IMR-90 (cell line): ENCODE results near the gene TMCC3. TPM values are rescaled to one million over a fixed set of nuclear protein-coding genes. Genes with fewer than 3 reads are reported as not detected.

Source experiments
- ATAC-seq: fragments of 200-7000 bp; cut with Tn5 transposase; 2 replicates; pipeline ENCODE4 v1.9.1; 2020; ENCODE audit warnings: low read depth, mild to moderate bottlenecking, moderate library complexity
- BruUV-seq: library from RNA; stranded (reverse); fragments of 400-500 nt; replicated peaks from 2 replicates; lab custom pipeline; 2021; lab: Mats Ljungman, UMichigan
- CTCF ChIA-PET: fragments of 300-600 bp; formaldehyde crosslinking; extraction: SDS; loops from one replicate; lab custom pipeline; 2021; ENCODE audit warnings: antibody characterized with exemption; lab: Yijun Ruan, JAX
- POLR2A ChIA-PET: fragments of 300-600 bp; sonication (Branson Sonifier 250); formaldehyde crosslinking; loops from one replicate; lab custom pipeline; 2022; ENCODE audit warnings: antibody characterized with exemption; ENCODE audit not compliant: unreplicated experiment; lab: Charles Lee
- DNase-seq: peaks from one replicate; pipeline ENCODE4 v3.0.0; 2013
- H2AFZ ChIP-seq: replicated peaks from 2 replicates; pipeline ENCODE3; 2013; ENCODE audit warnings: low read length, mild to moderate bottlenecking; ENCODE audit not compliant: poor library complexity
- H2AK5ac ChIP-seq: 2 replicates; pipeline ENCODE4 v1.6.1; 2013; ENCODE audit warnings: low read depth, low read length, inconsistent platforms
- H2AK9ac ChIP-seq: replicated peaks from 2 replicates; pipeline ENCODE3; 2013; ENCODE audit warnings: mild to moderate bottlenecking, low read depth, low read length, moderate library complexity; ENCODE audit not compliant: poor library complexity
- H2BK120ac ChIP-seq: 2 replicates; pipeline ENCODE4 v1.6.1; 2013; ENCODE audit warnings: low read depth, low read length, inconsistent platforms
- H2BK15ac ChIP-seq: 3 replicates; pipeline ENCODE4 v1.6.1; 2013; ENCODE audit warnings: low read depth, low read length, inconsistent platforms
- H2BK20ac ChIP-seq: 2 replicates; pipeline ENCODE4 v1.6.1; 2013; ENCODE audit warnings: low read depth, mild to moderate bottlenecking, inconsistent platforms, low read length, moderate library complexity
- H2BK5ac ChIP-seq: 2 replicates; pipeline ENCODE4 v1.6.1; 2013; ENCODE audit warnings: mild to moderate bottlenecking, low read depth, low read length, inconsistent platforms; ENCODE audit not compliant: poor library complexity, severe bottlenecking
- H3K14ac ChIP-seq: replicated peaks from 2 replicates; pipeline ENCODE4 v1.6.1; 2013; ENCODE audit warnings: low read depth, low read length, inconsistent platforms
- H3K18ac ChIP-seq: 2 replicates; pipeline ENCODE4 v1.6.1; 2013; ENCODE audit warnings: low read depth, low read length, control low read depth
- H3K23ac ChIP-seq: 2 replicates; pipeline ENCODE4 v1.6.1; 2013; ENCODE audit warnings: low read depth, low read length, inconsistent platforms
- H3K27ac ChIP-seq: 2 replicates; pipeline ENCODE4 v1.5.1; 2013; ENCODE audit warnings: mild to moderate bottlenecking, control low read depth, low read length; ENCODE audit not compliant: insufficient read depth
- H3K27me3 ChIP-seq: 2 replicates; pipeline ENCODE4 v1.6.1; 2013; ENCODE audit warnings: low read length; ENCODE audit not compliant: control insufficient read depth, insufficient read depth
- H3K36me3 ChIP-seq: 2 replicates; pipeline ENCODE4 v1.6.1; 2013; ENCODE audit warnings: low read length, mixed read lengths; ENCODE audit not compliant: control insufficient read depth, insufficient read depth
- H3K4ac ChIP-seq: 2 replicates; pipeline ENCODE4 v1.6.1; 2013; ENCODE audit warnings: low read depth, low read length, inconsistent platforms
- H3K4me1 ChIP-seq: 2 replicates; pipeline ENCODE4 v1.6.1; 2013; ENCODE audit warnings: low read length, mixed read lengths; ENCODE audit not compliant: control insufficient read depth, insufficient read depth
- H3K4me2 ChIP-seq: 2 replicates; pipeline ENCODE4 v1.6.1; 2013; ENCODE audit warnings: low read depth, mild to moderate bottlenecking, control low read depth, low read length, moderate library complexity
- H3K4me3 ChIP-seq: 2 replicates; pipeline ENCODE4 v1.5.1; 2013; ENCODE audit warnings: low read depth, mild to moderate bottlenecking, control low read depth, low read length, moderate library complexity; ENCODE audit not compliant: insufficient read depth
- H3K56ac ChIP-seq: 2 replicates; pipeline ENCODE4 v1.6.1; 2013; ENCODE audit warnings: low read length, inconsistent platforms; ENCODE audit not compliant: insufficient read depth; ENCODE audit errors: extremely low read depth
- H3K79me1 ChIP-seq, 2 experiments: 2 replicates each; pipeline ENCODE4 v1.6.1; 2013; ENCODE audit warnings: low read length in 2 of 2, inconsistent platforms in 1 of 2, low read depth in 1 of 2
- H3K9ac ChIP-seq: 2 replicates; pipeline ENCODE4 v1.6.1; 2013; ENCODE audit warnings: low read depth, low read length, control low read depth
- H3K9me1 ChIP-seq: 2 replicates; pipeline ENCODE4 v1.6.1; 2013; ENCODE audit warnings: low read length, inconsistent platforms; ENCODE audit not compliant: insufficient read depth
- H3K9me3 ChIP-seq: 2 replicates; pipeline ENCODE4 v1.6.1; 2013; ENCODE audit warnings: low read length; ENCODE audit not compliant: control insufficient read depth, insufficient read depth
- H4K20me1 ChIP-seq: 2 replicates; pipeline ENCODE4 v1.6.1; 2013; ENCODE audit warnings: low read length, inconsistent platforms; ENCODE audit not compliant: insufficient read depth
- H4K5ac ChIP-seq: 2 replicates; pipeline ENCODE4 v1.6.1; 2013; ENCODE audit warnings: mild to moderate bottlenecking, low read depth, low read length, control low read depth
- H4K8ac ChIP-seq, 2 experiments: 2 replicates each; pipeline ENCODE4 v1.6.1; 2013; ENCODE audit warnings: low read depth in 2 of 2, low read length in 2 of 2, control low read depth in 1 of 2, inconsistent platforms in 1 of 2
- H4K91ac ChIP-seq: 2 replicates; pipeline ENCODE4 v1.6.1; 2013; ENCODE audit warnings: low read depth, low read length, inconsistent platforms; ENCODE audit not compliant: insufficient read depth
- MAFK ChIP-seq: IDR thresholded peaks from 2 replicates; pipeline ENCODE4 v1.6.1; 2012; ENCODE audit warnings: low read depth, low read length, improper control_type of control experiment
- RCOR1 ChIP-seq: IDR thresholded peaks from 2 replicates; pipeline ENCODE4 v1.6.1; 2012; ENCODE audit warnings: mild to moderate bottlenecking, low read length, improper control_type of control experiment; ENCODE audit not compliant: insufficient replicate concordance
- WGBS, 2 experiments: methylation state at CpG; one replicate each; pipeline versions ENCODE4 v1.1.5 to v1.1.7; 2013; ENCODE audit warnings: missing lambda C conversion rate in 2 of 2; ENCODE audit not compliant: insufficient read length in 1 of 2; ENCODE audit errors: extremely low coverage in 2 of 2; 5-methylcytosine and 5-hydroxymethylcytosine counted together
- dilution Hi-C: fragments of 300-500 bp; cut with HindIII; formaldehyde crosslinking; loops from one replicate; pipeline ENCODE4 v1.14.3; 2018; ENCODE audit warnings: low sequenced_read_pairs; ENCODE audit not compliant: unreplicated experiment
- in situ Hi-C: fragments of 300-500 bp; cut with MboI; formaldehyde crosslinking; loops from 3 replicates; pipeline ENCODE4 v1.14.3; 2019; ENCODE audit warnings: low sequenced_read_pairs, inconsistent platforms, mixed read lengths
- intact Hi-C: fragments of 100-400 bp; cut with micrococcal nuclease; formaldehyde crosslinking; loops from 2 replicates; pipeline ENCODE4 v1.10.0; 2022
- polyA plus RNA-seq, 3 experiments: library from polyadenylated mRNA; depleted of rRNA; stranded (reverse); fragments of >200 nt; gene quantifications; 2 replicates each; pipeline ENCODE4 v1.2.3, GENCODE V29; 2012; ENCODE audit warnings: low replicate concordance in 1 of 3
- total RNA-seq: library from RNA; depleted of rRNA; stranded (reverse); fragments of >200 nt; gene quantifications from 2 replicates; pipeline ENCODE4 v1.2.3, GENCODE V29; 2012

The TMCC3 gene
- total and polyA plus RNA-seq, 2 of the 4 experiments (the other 2 are of a cell fraction) = 0.14 to 0.36 TPM

- intact Hi-C loops (no loop called here), in situ Hi-C loops (no loop called here), dilution Hi-C loops (no loop called here)
- H2BK20ac ChIP-seq = no peak overlapping the region
- H3K27ac ChIP-seq = no peak overlapping the region
- H3K36me3 ChIP-seq = no peaks in the 10 kb centered on the region
- no peaks in the 10 kb centered on the region for H3K9me1 ChIP-seq
- H2BK15ac ChIP-seq = no peak overlapping the region
- DNase-seq (no peak), ATAC-seq (no peak)
- no peak overlapping the region for H3K4ac ChIP-seq
- WGBS, 2 experiments = no CpG with 5 or more reads among the region's 6 CpGs
- no peak overlapping the region for H3K14ac ChIP-seq
- no peaks in the 10 kb centered on the region for H3K9me3 ChIP-seq
- peaks cover 11% of the 10 kb centered on the region for H3K27me3 ChIP-seq
- H3K4me3 ChIP-seq = no peak overlapping the region
- no peaks in the 10 kb centered on the region for H4K20me1 ChIP-seq
- no peaks in the 10 kb centered on the region for H3K79me1 ChIP-seq
- H2AK5ac ChIP-seq = no peak overlapping the region
- H4K5ac ChIP-seq = no peak overlapping the region
- no peak overlapping the region for H3K23ac ChIP-seq
- no peak overlapping the region for H4K91ac ChIP-seq
- no peaks in the 10 kb centered on the region for H3K4me1 ChIP-seq
- H2AFZ ChIP-seq = no peak overlapping the region
- no peak overlapping the region for H2AK9ac ChIP-seq
- H3K18ac ChIP-seq = no peak overlapping the region
- BruUV-seq = no TSS peak
- H2BK120ac ChIP-seq = no peak overlapping the region
- no peak overlapping the region for H3K9ac ChIP-seq
- ChIA-PET POLR2A (no interaction called here), CTCF (no interaction called here)
- no peak overlapping the region for H4K8ac ChIP-seq
- H3K56ac ChIP-seq = no peak overlapping the region
- no peak overlapping the region for H2BK5ac ChIP-seq
- TF ChIP-seq MAFK = no peak
- TF ChIP-seq RCOR1 = no peak
- no peak overlapping the region for H3K4me2 ChIP-seq
Observed at GRCh38 chr12:94687891-94688290, 37.5 kb upstream of the TMCC3 start.
